NCI-H2029 treated with DMSO at 0.1 percent for 48 hours (cell line): Measurements from ENCODE around the gene ARL3.
"Not testable (repeated sequence)": the region's sequence is repeated elsewhere in the genome, so short reads cannot be mapped to it uniquely, and the experiment has no call there.

ENCODE experiments used
- DNase-seq: peaks from one replicate; lab custom pipeline; 2025; lab: John Stamatoyannopoulos, UW

ARL3 gene

DNA sequence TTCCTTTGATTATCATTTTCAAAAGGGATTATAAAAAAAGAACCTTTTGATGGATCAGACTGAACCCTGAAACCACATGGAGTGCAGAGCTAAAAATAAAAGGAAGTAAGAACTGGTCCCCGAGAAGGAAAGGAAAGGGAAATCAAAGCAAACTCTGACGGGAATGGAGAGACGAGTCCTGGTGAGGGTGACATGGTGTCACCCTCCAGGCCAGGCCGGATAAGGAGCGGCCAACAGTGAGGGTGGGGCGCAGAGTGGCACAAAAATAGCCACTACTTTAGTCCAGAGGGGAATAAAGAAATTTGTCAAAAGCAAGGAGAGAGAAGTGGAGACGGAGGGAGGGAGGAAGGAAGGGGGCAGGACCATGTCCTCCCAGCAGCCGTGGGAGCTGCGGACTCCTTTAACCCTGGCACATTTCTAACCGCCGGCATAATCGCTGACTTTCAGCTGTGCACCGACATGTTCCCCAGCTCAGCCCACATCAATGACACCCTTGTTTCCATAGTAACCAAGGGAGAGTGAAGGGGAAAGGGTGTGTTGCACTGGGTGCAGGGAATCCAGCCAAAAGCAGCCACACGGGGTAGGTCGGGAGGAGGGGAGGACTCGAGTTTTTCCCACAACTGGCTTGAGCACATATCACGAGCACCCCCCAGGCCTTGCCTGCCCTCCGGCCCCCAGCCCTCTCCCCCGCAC is 40.2 kb downstream of the ARL3 start:
- DNase-seq: no peak

DNA sequence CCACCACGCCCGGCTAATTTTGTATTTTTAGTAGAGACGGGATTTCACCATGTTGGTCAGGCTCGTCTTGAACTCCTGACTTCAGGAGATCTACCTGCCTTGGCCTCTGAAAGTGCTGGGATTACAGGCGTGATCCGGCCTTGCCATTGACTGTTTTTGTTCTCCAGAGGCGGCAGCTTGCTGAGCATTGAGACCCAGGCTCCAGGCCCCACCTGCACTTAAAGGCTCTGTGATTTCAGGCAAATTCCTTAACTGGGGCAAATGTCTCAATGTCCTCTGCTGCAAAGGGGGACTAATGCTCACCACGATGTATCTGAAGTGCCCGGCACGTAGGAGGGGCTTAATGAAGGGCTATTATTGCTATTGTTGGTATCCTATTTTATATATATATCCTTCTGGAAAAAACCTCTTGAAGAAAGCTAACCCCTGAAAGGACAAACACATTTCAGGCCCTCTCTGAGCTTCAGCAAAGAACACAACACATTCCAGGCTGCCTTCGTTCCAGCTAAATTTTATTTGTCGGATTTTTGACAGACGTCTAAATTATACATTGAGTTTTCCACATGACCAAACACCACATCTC is 40.9 kb downstream of the ARL3 start:
- no peak for DNase-seq

DNA sequence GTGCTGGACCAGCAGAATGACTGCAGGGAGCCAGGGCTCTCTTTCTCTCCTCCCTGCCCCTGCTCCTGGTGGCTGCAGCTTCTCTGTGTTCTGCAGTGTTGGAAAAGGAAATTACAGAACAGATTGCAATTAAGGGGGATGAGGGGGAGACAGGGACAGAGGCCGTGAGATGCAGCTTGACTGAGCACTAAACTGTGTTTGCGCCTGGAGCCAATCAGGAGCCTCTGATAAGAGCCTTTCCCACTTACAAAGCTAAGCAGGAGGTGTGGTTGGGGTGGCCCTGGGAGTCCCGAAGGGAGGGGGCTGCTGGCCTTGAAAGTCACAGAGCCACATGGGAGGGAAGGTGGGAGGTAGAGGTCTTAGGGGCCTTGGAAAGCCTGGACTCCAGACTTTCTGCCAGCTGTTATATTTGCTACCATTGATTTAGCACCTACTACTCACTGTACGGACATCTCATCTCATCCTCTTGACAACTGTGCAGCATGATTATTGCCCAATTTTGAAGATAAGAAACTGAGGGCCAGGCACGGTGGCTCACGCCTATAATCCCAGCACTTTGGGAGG is 43.2 kb downstream of the ARL3 start:
- DNase-seq: no peak

DNA sequence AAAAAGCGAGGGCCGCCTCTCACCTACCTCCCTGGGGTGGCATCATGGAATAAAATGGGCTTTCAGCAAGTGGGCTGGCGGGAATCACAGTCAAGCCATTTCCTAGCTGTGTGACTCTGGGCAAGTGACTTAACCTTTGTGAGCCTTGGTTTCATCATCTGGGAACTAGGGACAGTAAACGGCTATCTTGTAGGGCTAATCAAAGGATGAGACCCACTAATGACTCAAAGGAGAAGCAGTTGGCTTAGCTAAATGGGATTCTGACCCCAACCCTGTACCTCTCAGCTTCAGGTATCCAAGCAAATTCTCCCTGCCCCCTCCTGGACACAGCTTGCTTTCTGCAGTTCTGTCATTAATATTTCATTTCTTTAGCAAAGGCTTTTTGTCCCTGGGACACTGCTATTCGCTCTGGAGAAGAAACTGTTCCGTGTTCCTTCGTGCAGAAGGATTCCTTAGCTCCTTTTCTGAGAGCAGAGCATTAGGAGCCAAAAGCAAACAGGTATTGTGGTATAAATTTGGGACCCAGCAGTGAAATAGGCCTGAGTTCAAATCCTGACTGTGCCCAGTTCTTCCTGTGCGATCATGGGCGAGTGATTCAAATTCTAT is 44.0 kb downstream of the ARL3 start:
- DNase-seq: no peak

DNA sequence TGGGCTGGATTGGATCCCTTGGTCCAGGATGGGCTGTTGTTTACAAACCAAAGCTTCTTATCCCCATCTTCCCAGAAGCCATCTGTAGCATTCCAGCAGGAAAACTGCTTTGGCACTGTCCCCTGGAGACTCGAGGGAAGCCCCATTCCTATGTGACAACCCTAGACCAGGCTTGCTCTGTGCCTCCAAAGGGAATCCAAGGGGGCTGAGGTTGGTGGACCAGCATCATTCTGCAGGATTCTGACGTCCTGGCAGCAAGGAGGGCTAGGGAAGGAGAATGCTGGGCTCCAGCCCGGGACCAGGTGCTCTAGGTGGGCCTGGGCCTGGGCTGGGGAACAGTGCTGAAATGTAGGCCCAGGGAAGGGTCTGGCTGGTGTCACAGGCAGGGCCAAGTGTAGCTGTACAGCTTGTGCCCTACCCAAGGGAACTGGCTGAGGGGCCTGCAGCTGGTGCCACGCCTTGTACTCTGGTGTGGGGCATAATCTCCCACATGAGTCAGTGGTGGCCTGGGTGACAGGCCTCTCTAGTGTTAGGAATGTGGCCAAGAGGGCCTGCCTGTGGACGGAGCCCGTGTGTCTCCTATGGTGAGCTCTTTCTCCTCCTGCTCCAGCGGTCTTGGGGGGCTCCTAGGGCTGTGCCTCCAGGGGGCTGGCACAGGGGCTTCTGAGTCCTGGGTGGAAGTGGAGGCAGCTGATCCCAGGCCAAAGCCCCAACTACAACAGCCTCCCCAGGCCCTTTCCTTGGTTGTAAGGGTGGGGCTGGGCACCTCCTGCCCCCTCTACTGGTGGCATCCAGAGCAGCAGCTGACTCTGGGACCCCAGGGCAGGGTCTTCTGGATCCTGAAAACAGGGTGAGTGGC is 44.8 kb downstream of the ARL3 start:
- no peak for DNase-seq

DNA sequence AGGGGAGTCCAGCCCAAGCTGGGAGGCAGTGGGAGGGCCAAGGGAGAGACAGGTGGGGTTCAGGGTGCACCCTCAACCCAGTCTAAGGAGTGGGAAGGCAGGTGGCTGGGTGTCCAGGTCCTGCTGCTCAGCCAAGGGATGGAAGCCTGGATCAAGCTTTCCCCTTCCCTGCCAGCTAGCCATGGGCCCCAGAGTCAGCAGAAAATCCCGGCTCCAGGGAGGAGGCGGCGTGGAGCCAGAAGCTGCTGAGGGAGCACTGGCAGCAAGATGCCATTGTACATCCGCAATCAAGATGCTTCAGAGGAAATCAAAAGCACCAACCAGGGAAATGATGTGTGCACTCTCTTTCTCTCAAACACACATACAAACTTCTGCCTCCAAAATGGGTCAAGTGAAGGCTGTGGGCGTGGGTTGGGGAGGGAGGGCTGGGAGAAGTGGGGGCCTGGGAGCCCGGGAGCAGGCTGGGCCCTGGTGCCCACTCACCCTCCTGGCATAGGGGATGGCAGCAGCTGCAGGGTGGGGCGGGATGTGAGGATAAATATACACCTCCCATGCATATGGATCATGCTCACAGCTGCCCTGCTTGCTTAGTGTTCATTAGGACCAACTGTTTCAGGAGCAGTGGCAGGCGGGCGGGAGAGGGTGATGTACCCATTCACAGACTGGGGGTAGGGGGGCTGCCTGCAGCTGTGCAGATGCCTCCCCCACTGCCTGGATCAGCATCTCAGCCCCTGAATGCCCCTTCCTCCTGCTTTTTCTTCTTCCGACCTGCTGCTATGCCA is 45.7 kb downstream of the ARL3 start:
- no peak for DNase-seq

DNA sequence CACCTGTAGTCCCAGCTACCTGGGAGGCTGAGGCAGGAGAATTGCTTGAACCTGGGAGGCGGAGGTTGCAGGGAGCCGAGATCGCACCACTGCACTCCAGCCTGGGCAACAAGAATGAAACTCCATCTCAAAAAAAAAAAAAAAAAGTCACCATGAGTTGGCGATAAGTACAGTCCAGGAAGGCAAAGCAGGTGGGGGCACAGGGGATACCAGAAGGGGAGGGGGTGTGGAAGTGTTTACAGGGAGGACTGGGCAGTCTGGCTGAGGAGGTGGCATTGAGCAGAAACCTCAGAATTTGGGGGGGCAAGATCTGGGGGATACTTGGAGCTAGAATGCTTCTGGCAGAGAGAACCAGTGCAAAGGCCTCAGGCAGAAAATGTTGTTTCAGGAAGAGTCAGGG is 46.8 kb downstream of the ARL3 start:
- DNase-seq: not testable (repeated sequence)

DNA sequence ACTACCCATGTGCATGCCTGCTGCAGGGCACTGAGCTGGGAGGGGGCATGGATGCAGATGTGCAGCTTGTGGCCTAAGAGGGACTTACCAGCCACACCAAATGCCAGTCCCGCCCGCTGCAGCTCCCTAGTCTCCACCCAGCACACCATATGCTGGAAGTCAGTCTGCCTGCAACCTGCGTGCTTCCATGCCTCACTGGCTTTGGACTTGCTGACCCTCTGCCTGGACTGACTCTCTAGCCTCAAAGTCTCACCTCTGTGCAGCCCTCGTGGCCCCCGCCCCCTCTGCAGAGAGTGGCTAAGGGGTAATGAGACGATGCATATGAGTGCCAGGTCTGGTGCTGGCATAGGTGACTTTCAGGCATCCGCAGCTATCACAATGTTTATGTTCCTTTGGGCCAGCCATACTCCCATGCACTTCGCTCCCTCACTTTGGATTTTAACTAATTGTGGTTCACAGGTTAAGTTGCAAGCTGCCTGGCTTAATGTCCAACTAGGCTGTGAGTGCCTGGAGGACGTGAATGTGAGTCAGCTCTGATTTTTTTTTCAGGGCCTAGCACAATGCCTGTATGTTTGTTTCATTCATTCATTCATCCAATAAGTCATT is 48.2 kb downstream of the ARL3 start:
- no peak for DNase-seq

DNA sequence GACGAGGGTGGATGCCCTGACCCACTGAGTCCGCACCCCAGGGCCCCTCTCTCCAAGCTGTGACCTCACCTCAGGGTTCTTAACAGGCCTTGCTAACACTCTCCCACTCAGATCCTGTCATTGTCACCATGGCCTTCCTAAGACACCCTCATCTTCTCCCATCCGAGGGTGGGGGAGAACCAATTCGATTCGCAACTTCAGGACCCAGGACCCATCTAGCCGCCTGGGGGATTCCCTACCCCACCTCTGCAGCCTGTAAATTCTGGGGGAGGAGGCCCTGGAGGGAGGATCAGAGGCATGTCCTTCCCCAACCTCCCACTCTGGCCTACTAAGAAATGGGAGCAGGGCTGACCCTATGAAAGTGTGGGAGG is 52.6 kb downstream of the ARL3 start:
- DNase-seq: no peak

DNA sequence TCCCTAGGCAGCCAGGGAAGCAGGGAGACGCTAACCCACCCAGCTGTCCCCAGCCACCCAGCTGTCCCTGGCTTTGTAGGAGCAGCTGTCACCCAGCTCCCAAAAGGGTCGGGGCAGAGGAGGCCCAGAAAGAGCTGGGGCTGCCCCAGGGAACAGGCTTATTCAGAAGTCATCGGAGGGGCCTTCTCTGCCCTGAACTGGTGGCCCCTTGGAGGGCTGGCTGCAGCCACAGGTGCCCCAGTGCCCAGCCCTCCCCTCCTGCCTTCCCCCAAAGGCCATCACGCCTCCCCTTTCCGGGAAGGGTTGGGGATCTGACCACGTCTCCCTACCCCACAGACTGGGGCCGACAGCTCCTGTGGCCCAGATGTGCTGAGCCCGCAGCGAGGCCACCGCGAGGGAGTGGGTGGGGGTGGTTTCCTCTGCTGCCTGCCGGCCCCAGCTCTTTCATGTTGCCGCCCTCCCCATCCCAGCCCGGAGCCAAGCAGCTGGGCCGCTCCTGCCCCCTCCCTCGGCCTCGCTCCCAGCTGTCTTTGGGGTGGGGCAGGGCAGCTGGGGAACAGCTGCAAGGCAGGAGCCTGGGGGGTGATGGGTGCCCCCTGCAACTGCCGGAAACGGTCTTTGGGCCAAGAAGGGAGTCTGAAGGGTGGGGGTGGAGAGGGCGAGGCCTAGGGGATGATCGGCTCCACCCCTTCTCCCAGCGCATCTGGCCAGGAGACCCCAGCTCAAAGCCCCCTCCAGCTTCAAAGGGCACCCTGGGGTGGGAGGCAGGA is 53.1 kb downstream of the ARL3 start:
- no peak for DNase-seq

DNA sequence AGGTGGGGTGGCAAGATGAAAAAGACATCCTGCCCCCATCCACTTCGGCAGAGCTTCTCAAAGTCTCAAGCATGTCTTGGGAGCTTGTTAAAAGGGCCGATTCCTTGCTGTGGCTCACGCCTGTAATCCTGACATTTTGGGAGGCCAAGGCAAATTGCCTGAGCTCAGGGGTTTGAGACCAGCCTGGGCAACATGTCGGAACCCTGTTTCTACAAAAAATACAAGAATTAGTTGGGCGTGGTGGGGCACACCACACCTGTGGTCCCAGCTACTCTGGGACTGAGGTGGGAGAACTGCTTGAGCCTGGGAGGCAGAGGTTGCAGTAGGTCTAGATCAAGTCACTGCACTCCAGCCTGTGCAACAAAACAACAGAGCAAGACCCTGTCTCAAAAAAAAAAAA is 55.4 kb downstream of the ARL3 start:
- no peak for DNase-seq

DNA sequence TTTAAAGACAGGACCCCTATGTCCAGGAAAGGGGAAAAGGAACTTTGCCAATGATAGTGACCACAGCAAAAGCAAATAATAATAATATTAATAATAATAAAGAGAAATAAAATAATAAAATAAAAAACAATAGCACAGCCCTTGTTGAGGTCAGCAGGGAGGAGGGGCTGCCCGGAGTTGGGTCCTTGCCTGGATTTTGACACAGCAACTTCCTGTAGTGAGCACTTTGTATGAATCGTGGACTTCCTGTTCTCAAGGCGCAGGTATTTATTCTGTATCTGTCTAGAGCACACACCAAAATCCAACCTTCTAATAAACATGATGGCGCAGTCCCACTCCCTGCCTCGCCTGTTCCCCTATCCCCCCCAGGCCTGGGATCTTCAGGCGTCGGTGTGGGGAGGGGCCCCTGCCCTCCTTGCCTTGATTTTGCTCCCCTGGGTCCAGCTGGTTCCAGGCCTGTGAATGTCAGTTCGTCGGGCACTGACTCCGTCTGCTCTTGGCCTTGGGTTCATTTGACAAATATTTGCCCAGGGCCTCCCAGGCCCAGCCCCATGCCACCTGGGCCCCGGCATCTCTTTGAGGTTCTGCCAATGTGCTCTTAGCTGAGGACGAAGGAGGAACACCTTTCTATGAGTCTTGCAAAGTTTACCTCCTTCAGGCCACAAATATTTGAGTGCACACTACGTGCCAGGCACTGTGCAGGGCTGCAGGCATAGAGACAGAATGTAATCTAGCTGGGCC is 56.0 kb downstream of the ARL3 start:
- peak; percentile 33 for DNase-seq

DNA sequence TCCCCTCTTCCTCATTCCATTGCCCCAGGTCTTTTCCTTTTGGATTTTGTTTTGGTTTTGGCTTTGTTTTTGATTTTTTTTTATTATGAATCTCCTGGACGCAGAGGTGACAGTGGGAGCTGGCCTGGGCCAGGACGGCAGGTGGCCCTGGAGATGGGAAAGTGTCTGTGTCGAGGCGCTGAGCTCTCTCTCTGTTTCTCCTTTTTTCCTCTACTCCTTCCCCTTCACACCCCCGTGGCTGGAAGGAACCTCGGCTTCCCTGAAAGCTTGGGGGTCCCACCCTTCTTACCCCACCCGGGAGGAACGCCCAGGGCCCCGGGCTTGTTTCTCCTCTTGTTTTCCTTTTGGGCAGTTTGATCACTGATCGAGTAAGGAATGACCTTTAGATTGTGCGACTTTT is 56.7 kb downstream of the ARL3 start:
- no peak for DNase-seq

DNA sequence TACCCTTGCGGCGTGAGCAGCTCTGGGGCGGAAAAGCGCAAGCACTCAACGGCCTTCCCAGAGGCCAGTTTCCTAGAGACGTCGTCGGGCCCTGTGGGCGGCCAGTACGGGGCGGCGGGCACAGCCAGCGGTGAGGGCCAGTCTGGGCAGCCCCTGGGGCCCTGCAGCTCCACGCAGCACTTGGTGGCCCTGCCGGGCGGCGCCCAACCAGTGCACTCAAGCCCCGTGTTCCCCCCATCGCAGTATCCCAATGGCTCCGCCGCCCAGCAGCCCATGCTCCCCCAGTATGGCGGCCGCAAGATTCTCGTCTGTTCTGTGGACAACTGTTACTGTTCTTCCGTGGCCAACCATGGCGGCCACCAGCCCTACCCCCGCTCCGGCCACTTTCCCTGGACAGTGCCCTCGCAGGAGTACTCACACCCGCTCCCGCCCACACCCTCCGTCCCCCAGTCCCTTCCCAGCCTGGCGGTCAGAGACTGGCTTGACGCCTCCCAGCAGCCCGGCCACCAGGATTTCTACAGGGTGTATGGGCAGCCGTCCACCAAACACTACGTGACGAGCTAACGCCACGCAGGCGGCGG is 57.3 kb downstream of the ARL3 start:
- no peak for DNase-seq

DNA sequence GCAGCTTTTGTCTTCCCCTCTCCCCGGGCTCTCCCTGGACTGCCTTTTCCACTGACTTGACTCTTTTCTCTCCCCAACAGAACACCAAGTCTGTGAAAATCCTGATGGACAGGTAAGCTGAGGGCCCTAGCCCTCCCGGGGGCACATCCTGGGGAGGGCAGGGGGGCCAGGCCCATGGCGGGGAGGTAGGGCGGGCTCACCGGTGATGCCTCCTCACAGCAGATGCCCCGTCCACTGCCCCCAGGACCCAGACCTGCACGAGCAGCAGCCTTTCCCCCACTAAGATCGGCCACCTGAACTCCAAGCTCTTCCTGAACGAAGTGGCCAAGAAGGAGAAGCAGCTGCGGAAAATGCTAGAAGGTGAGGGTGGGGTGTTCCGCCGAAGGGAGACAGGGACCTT is 58.2 kb downstream of the ARL3 start:
- no peak for DNase-seq

DNA sequence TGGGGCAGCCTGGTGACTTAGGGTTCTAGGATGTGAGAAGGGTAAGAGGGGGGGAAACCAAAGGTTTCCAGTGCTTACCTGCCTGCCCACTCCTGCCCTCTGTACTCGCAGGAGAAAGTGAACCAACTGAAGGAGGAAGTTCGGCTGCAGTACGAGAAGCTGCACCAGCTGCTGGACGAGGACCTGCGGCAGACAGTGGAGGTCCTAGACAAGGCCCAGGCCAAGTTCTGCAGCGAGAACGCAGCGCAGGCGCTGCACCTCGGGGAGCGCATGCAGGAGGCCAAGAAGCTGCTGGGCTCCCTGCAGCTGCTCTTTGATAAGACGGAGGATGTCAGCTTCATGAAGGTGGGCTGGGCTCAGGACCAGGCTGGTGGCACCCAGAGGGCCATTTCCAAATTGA is 59.2 kb downstream of the ARL3 start:
- no peak for DNase-seq

DNA sequence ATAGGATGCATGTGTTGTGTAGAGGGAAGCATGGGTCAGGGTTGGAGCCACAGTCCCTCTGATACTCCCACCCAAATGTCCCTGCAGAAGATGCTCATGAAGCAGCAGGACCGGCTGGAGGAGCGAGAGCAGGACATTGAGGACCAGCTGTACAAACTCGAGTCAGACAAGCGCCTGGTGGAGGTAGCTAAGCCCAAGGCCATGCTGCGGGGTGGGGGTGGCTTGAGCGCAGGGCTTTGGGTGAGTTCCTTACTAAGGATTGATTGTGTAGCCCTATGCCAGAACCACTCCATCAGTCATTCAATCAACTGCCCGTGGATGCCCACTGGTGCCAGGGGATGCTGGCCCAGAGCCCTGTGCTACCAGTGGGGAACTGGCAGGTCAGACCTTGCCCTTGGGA is 59.6 kb downstream of the ARL3 start:
- no peak for DNase-seq

DNA sequence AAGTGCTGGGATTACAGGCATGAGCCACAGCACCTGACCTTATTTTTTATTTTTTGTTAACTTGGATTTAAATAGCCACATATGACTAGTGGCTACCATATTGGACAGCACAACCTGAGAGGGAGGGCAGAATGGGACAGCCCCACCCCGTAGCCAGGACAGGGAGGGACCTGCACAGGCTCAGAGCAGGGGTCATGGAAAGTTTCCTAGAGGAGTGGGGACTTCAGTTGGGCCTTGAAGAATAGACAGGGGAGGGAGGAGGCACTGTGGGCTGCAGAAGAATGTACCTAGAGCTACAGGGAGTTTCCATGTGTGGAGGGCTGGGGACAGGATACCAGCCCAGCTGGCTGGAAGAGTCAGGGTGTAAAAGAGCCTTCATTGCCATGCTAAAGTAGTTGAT is 61.1 kb downstream of the ARL3 start:
- no peak for DNase-seq

DNA sequence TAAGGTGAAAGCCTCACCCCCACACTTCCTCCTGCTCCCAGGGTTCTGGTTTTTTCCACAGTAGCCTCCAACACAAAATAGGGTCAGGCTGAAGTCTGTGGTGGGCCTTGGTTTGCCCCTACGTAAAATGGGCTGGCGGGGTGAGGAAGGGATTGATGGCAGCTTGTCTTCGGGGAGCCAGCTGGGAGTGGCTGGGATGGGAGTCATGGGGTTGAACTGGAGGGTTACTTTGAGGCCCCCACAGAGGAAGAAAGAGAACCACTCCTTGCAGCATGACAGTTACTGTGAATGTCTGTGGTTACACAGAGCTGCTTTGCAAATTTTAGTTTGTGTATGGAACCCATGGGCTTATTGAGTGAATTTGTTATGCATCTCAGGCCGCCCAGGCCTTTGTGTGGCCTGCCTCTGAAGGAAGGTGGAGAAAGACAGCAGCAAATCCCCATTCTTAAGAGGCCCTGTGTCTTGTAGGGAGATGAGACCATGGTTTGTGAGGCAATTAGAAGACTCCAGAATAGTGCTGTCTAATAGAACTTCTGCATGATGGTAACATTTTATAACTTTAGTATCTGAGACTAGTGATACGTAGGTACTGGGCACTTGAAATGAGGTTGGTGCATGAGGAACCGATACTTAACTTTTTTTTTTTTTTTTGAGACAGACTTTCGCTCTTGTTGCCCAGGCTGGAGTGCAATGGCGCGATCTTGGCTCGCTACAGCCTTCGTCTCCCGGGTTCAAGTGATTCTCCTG is 61.9 kb downstream of the ARL3 start:
- no peak for DNase-seq
